NCI-H128 (cell line): ENCODE measurements around the gene GLA.

Experiments used
- DNase-seq: peaks from one replicate; lab custom pipeline; 2025; ENCODE audit not compliant: unreplicated experiment; lab: John Stamatoyannopoulos, UW

The GLA gene

DNA sequence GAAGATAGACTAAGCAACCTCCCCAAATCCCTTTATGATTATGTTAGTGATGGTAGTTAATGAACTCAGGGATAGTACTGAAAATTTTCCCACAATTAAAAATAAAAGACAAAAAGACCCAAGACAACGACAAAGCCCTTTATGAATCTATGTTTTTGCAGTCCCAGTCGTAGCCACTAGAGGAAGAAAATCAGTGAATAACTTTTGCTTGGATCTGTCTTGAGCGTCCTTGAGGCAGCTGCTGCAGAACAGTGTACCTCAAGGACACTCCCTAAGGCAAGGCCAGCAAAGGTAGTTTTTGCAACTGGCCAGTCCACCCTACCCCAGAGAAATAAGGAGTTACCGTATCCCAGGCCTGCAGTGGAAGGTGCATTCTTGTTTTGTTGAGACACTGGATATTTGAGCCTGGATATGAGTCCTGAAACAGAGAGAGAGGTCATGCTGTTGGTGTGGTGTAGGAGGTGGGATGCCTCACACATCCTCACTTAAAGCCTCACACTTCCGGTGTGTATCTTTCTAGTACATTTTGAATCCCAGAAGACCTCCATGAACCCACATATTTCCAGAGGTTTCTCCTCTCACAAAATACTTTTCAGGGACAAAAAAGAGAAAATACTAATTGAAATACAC, 50.4 kb downstream of the GLA start:
- no peak for DNase-seq

DNA sequence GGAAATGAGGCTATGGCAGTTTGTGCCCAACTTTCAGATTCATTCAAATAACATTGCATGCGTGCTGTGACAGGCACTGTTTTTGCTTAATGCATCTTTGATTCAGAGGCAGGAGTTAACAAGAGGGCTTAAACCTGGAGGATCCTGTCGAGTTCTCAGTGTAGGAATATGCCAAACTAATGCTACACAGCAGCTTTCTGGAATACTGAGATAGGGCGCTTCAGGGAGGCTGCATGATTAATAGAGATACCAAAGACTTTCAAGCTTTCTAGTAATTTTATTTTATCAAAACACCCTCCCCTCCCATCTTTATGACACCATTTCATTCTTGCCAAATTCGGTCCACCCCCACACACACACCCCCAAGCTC, 58.5 kb downstream of the GLA start:
- no peak for DNase-seq

DNA sequence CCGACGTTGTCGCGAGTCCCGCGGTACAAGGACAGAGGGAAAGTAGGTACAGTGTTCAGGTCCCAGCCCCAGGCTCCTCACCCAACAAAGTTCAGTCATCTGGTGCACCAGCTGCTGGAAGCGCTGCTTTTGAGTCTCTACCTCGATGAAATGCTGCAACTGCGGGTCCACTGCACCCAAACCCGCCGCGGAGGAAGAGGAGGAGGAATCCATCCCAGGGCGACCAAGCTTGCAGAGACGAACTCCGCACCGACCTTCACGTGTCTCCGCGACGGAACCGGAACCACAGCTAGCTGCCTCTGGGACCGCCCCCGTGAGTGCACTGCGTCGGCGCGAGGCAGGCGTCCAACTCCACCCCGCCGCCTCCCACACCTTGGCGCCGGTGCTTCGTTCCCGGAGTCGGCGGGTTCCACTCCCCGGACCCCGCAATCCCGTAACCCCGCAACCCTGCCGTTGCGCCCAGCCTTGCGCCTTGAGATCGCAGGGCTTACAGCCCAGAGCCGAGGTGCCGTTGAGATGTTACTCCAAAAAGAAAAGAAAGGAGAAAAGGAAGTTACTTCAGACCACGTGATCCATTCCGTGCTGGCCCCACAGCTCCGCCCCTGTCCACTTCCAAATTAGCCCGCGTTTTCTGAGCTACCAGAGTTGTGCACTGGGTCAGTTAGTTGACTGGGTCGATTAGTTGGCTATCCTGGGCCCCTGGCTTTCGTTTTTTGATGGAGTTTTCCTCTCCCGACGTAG, 59.1 kb downstream of the GLA start, which contains the start of gene TIMM8A:
Gene TIMM8A (minus strand): TSS at position 291 of the 741 bp plus-strand sequence. CDS start 78 bp downstream, at position 213.
- DNase-seq: peak; percentile 63

DNA sequence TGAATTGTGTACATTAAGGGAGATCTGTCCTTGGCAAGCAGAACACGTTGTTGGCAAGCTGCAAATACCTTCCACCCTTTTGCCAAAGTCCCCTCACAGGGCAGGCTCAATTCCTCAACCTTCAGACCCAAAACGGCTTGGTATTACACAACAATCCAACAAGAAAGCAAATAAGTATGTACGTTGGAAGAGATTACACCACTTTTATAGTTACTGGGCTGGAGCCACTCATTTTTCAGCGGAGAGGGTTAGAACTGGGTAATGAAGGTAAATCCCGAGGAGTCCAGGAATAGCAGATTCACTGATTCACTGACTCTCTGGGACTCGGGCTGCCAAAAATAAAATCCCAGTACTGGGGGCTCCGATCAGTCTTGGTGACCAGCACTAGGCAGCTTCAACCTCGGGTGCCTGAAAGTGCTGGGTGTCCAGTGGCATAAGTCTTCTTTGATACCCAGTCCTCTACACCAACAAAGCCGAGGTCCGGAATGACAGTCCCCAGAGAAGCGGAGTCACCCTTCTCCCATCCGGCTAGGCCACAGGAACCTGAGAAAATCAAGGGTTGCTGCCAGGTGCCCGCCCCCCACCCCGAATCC, 59.8 kb downstream of the GLA start:
- no peak for DNase-seq
